ENCODE results near the gene VWA3A. TPM values are rescaled to one million over a fixed set of nuclear protein-coding genes. Genes with fewer than 3 reads are reported as not detected.
"Not testable (repeated sequence)": the region's sequence is repeated elsewhere in the genome, so short reads cannot be mapped to it uniquely, and the experiment has no call there.

The VWA3A gene
- total RNA-seq, 2 donors from 2014 or later, result 0.10 to 0.16 TPM

DNA sequence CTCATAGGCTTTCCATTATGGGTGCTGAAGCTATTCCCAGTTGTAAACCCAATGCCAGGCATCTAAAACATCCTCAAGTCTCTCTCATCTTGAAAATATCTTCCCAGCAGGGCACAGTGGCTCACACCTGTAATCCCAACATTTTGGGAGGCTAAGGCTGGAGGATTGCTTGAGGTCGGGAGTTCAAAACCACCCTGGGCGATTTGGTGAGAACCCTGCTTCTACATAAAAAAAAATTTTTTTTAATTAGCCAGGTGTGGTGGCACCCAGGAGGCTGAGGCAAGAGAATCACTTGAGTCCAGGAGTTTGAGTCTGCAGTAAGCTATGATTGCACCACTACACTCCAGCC is 100.7 kb downstream of the VWA3A start:
- H3K4me1 Mint-ChIP-seq (ENCODE audit: low read depth), result peaks cover 72% of the 10 kb centered on the region
- H3K27ac Mint-ChIP-seq, result peak overlapping the region; percentile 86
- H3K36me3 Mint-ChIP-seq (ENCODE audit: insufficient read depth in 2 of 2), result peaks cover 3 to 6% of the 10 kb centered on the region in 2 donors
- peaks cover 0 to 7% of the 10 kb centered on the region in 2 donors for H3K9me3 Mint-ChIP-seq
- ATAC-seq (replicated peaks in 1 of 2) (no peak), DNase-seq (no peak)
- no peaks in the 10 kb centered on the region for H3K27me3 Mint-ChIP-seq (ENCODE audit: low read depth)
- peak overlapping the region in 1 of 2 donors; percentile 87 for H3K4me3 Mint-ChIP-seq

DNA sequence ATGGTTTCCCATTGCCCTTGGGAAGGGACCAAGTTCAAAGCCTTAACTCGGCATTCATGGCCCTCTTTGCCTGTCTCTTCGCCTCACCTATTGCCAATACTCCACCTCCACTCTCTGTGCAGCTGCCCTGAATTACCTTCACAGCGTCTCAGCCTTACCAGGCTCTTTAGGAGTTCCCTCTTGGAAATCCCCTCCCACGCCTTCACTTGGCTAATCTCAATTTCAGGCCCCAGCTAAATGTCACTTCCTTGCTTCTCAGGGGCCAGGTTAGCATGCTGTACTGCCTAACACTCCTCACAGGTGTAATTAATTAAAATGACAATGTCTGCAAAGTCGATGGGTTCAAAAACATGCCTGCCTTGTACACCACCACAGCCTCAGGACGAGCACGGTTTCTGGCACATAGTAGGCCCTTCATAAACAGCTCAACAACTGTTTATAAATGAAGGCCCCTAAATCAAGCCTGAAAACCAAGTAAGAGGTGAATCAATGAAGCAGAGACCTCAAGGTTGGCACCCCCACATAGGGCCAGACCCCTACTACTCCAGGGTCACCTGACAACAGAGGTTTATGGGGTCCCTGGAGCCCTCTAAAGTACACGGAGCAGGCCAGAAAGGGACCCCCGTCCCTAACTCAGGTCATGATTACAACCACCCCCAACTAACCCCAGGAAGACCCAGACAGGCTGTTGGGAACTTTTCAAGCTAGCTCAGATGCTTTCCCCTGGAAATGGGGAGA is 102.5 kb downstream of the VWA3A start:
- Mint-ChIP-seq H3K36me3 (ENCODE audit: insufficient read depth in 2 of 2) (peaks cover 3 to 6% of the 10 kb centered on the region in 2 donors), H3K9me3 (peaks cover 0 to 7% of the 10 kb centered on the region in 2 donors), H3K27me3 (ENCODE audit: low read depth) (no peaks in the 10 kb centered on the region), H3K4me3 (peak overlapping the region; percentile 83 to 85), H3K4me1 (ENCODE audit: low read depth) (peaks cover 64% of the 10 kb centered on the region), H3K27ac (peak overlapping the region; percentile 99)
- DNase-seq (peak in 1 of 2 donors; percentile 13), ATAC-seq (replicated peaks in 1 of 2) (no peak)

DNA sequence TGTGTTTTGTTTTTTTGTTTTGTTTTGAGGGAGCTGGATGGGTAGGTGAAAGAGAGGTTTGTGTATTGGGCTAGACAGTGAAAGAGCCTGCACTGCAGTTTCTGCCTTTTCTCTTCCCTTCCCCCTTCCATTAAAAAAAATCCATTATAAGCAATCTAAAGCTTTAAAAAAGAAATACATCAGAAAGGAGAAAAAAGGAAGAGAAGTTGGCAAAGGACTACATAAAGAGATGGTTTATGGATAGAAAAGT is 103.0 kb downstream of the VWA3A start:
- Mint-ChIP-seq H3K27me3 (ENCODE audit: low read depth) (no peaks in the 10 kb centered on the region), H3K4me3 (peak overlapping the region; percentile 83 to 85), H3K4me1 (ENCODE audit: low read depth) (peaks cover 64% of the 10 kb centered on the region), H3K9me3 (peaks cover 0 to 7% of the 10 kb centered on the region in 2 donors), H3K27ac (peak overlapping the region; percentile 99), H3K36me3 (ENCODE audit: insufficient read depth in 2 of 2) (peaks cover 3 to 6% of the 10 kb centered on the region in 2 donors)
- ATAC-seq (replicated peaks in 1 of 2), result no peak
- no peak for DNase-seq

DNA sequence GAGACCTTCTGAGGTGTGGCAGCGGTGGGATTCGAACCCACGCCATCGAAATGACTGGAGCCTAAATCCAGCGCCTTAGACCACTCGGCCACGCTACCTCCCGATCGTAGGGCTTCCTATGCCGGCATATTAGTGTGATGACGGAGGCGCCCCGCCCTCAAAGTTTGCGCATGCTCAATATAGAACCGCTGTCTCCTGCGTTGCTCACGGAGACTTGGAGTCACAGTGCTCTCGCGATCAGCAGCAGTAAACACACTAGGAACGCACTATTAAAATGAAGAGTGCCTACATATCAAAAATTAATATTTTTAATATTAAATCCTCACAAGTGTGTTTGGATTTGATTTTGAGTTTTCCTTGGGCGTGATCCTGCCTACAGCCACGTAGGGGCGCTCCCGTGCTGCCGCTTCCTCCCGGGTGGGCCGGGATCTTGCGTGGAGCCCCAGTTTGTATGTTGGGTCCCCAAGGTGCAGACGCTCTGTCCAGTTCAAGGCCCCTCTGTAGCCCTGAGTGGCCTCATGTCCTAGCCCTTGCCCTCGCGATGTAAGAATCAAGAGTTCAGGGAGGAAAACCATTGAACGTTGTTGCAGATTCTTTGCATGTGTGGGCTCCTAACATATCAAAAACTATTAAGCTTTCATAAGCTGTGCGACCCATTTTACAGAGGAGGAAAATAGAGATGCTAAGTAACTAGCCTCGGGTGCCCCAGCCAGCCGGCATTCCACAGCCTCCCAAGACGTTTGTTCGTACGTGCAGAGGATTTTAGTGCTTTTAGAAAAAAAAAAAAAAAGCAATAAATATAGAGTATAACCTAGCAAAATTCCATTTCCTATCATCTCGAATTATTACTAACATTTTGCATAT is 103.6 kb downstream of the VWA3A start:
- Mint-ChIP-seq H3K4me3 (peak overlapping the region; percentile 83 to 85), H3K4me1 (ENCODE audit: low read depth) (peaks cover 64% of the 10 kb centered on the region), H3K9me3 (peaks cover 0 to 7% of the 10 kb centered on the region in 2 donors), H3K27me3 (ENCODE audit: low read depth) (no peaks in the 10 kb centered on the region), H3K36me3 (ENCODE audit: insufficient read depth in 2 of 2) (peaks cover 3 to 6% of the 10 kb centered on the region in 2 donors), H3K27ac (peak overlapping the region; percentile 99)
- peak; percentile 22 to 24 for ATAC-seq (replicated peaks in 1 of 2)
- DNase-seq, result peak; percentile 89 to 93

DNA sequence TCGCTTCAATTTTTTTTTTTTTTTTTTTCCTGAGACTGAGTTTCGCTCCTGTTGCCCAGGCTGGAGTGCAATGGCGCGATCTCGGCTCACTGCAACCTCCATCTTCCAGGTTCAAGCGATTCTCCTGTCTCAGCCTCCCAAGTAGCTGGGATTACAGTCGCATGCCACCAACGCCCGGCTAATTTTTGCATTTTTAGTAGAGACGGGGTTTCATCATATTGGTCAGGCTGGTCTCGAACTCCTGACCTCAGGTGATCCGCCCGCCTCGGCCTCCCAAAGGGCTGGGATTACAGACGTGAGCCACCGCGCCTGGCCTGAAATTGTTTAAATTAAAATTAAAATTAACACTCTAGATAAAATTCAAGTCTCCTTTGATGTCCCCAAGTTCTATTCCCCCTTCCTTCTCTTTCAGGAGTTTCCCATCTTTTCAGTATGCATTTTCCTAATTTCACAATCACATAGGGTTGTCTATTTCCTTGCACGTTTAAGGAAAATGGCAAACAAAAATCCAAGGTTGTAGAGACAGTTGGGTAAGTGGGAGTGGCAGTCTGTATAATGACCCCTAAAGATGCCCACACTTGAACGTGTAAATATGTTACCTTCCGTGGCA is 104.3 kb downstream of the VWA3A start:
- H3K27me3 Mint-ChIP-seq (ENCODE audit: low read depth); ATAC-seq (replicated peaks in 1 of 2); H3K36me3 Mint-ChIP-seq (ENCODE audit: insufficient read depth in 2 of 2); DNase-seq; H3K9me3 Mint-ChIP-seq: not testable (repeated sequence)
- Mint-ChIP-seq H3K4me3 (peak overlapping the region; percentile 83 to 85), H3K27ac (peak overlapping the region; percentile 72), H3K4me1 (ENCODE audit: low read depth) (peaks cover 63% of the 10 kb centered on the region)

DNA sequence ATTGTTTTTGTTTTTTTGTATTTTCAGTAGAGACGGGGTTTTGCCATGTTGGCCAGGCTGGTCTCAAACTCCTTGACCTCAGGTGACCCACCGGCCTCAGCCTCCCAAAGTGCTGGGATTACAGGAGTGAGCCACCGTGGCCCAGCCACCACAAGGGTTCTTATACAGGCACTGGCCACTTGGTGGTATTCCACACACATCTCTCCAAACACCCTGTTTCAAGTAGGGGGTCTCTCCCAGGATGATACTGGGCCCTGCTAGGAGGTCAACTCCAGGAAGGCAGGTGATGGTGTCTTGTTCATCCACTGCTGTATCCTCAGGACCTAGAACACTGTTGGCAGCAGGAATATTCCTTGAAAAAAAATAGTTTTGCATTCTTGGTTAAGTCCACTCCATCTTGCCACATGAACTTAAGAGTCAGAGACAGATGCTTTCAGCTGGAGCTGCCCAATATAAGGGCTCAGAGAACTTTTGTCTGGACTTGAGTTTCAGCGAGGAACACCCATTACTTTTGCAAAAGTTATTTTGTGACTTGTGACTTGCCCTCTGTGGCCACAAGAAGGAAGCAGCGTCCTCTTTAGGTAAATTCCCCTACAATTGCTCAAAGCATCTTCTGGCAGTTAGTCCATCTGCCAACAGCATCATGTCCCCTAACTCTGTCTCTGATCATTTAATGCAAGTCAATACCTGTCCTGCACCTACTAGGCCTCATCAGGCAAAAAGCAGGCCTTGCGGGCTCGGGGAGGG is 106.4 kb downstream of the VWA3A start:
- H3K4me3 Mint-ChIP-seq, result no peak overlapping the region
- H3K9me3 Mint-ChIP-seq, result peaks cover 0 to 5% of the 10 kb centered on the region in 2 donors
- no peaks in the 10 kb centered on the region for H3K27me3 Mint-ChIP-seq (ENCODE audit: low read depth)
- no peak overlapping the region for H3K27ac Mint-ChIP-seq
- H3K36me3 Mint-ChIP-seq (ENCODE audit: insufficient read depth in 2 of 2), result peaks cover 1 to 4% of the 10 kb centered on the region in 2 donors
- peaks cover 43% of the 10 kb centered on the region for H3K4me1 Mint-ChIP-seq (ENCODE audit: low read depth)
- ATAC-seq (replicated peaks in 1 of 2) (no peak), DNase-seq (no peak)

DNA sequence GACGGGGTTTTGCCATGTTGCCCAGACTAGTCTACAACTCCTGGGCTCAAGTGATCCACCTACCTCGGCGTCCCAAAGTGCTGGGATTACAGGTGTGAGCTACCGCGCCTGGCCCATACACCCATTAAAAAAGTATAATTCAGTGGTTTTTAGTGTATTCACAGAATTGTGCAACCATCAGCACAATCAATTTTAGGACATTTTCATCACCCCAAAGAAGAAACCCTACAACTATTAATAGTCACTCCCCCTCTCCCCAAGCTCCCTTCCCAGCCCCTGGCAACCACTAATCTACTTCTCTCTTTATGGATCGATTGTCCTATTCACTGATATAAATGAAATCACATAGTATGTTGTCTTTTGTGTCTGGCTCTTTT is 109.9 kb downstream of the VWA3A start:
- Mint-ChIP-seq H3K4me3 (no peak overlapping the region), H3K36me3 (ENCODE audit: insufficient read depth in 2 of 2) (peaks cover 0 to 1% of the 10 kb centered on the region in 2 donors), H3K4me1 (ENCODE audit: low read depth) (peaks cover 25% of the 10 kb centered on the region), H3K27ac (no peak overlapping the region), H3K27me3 (ENCODE audit: low read depth) (no peaks in the 10 kb centered on the region), H3K9me3 (peaks cover 0 to 3% of the 10 kb centered on the region in 2 donors)
- ATAC-seq (replicated peaks in 1 of 2) (no peak), DNase-seq (no peak)

DNA sequence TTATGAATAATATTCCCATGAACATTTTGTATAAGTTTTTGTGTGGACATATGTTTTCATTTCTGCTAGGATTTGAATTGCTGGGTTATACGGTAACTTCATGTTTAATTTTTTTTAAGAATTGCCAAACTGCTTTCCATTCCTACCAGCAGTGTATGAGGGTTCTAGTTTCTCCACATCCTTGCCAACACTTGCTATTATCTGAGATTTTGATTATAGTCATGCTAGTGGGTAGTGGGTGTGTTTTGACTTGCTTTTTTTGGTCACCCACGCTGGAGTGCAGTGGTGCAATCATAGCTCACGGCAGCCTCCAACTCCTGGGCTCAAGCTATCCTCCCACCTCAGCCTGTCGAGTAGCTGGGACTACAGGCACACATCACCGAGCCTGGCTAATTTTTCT is 110.8 kb downstream of the VWA3A start:
- ATAC-seq (replicated peaks in 1 of 2) (no peak), DNase-seq (no peak)
- H3K27me3 Mint-ChIP-seq (ENCODE audit: low read depth), result no peaks in the 10 kb centered on the region
- peaks cover 0 to 3% of the 10 kb centered on the region in 2 donors for H3K9me3 Mint-ChIP-seq
- H3K4me3 Mint-ChIP-seq, result no peak overlapping the region
- peaks cover 1 to 3% of the 10 kb centered on the region in 2 donors for H3K36me3 Mint-ChIP-seq (ENCODE audit: insufficient read depth in 2 of 2)
- no peak overlapping the region for H3K27ac Mint-ChIP-seq
- H3K4me1 Mint-ChIP-seq (ENCODE audit: low read depth), result peaks cover 28% of the 10 kb centered on the region

DNA sequence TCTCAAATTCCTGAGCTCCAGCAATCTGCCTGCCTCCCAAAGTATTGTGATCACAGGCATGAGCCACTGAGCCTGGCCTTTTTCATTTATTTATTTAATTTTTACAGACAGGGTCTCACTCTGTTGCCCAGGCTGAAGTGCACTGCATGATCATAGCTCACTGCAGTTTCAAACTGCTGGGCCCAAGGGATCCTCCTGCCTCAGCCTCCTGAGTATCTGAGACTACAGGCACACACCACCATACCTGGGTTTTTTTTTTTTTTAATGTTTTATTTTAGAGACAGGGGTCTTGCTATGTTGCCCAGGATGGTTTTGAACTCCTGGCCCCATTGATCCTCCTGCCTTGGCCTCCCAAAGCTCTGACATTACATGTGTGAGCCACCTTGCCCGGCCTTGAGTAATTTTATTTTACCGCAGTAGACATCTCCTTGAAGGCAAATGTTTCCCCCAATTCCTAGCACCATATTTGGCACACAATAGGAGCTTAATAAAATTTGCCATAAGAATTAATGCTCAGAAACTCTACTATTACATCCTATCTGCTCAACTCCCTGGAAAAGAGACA is 111.8 kb downstream of the VWA3A start:
- no peak for ATAC-seq (replicated peaks in 1 of 2)
- H3K4me1 Mint-ChIP-seq (ENCODE audit: low read depth), result peaks cover 29% of the 10 kb centered on the region
- H3K27ac Mint-ChIP-seq, result no peak overlapping the region

DNA sequence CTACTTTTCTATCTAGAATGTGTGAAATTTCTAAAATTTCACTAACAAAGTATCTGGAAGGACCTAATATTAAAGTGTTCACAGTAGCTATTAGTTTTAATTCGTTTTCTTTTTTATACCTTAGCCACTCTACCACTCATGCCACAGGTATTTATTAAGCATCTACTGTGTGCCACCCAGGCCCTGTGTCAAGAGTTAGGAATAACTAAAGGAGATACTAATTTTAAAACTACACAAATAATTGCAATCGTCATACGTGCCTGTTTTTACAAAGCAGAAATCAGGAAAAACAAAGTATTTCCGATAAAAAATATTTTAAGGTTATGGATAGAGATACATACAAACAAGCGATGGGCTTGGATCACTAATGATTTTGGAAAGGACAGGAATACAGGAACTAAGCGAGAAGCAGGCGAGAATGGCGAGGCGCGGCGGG is 113.3 kb downstream of the VWA3A start:
- no peak for ATAC-seq (replicated peaks in 1 of 2)
- Mint-ChIP-seq H3K27me3 (ENCODE audit: low read depth) (no peaks in the 10 kb centered on the region), H3K4me1 (ENCODE audit: low read depth) (peaks cover 38% of the 10 kb centered on the region), H3K9me3 (peaks cover 0 to 3% of the 10 kb centered on the region in 2 donors), H3K27ac (peak overlapping the region; percentile 21), H3K4me3 (peak overlapping the region; percentile 88 to 93), H3K36me3 (ENCODE audit: insufficient read depth in 2 of 2) (peaks cover 1 to 5% of the 10 kb centered on the region in 2 donors)
- DNase-seq, result no peak

More for the DNA sequence above, 111.8 kb downstream of the VWA3A start:
- H3K4me3 Mint-ChIP-seq, result peak overlapping the region in 1 of 2 donors; percentile 16
- H3K9me3 Mint-ChIP-seq, result peaks cover 0 to 3% of the 10 kb centered on the region in 2 donors
- no peaks in the 10 kb centered on the region for H3K27me3 Mint-ChIP-seq (ENCODE audit: low read depth)
- DNase-seq, result no peak
- peaks cover 1 to 3% of the 10 kb centered on the region in 2 donors for H3K36me3 Mint-ChIP-seq (ENCODE audit: insufficient read depth in 2 of 2)

DNA sequence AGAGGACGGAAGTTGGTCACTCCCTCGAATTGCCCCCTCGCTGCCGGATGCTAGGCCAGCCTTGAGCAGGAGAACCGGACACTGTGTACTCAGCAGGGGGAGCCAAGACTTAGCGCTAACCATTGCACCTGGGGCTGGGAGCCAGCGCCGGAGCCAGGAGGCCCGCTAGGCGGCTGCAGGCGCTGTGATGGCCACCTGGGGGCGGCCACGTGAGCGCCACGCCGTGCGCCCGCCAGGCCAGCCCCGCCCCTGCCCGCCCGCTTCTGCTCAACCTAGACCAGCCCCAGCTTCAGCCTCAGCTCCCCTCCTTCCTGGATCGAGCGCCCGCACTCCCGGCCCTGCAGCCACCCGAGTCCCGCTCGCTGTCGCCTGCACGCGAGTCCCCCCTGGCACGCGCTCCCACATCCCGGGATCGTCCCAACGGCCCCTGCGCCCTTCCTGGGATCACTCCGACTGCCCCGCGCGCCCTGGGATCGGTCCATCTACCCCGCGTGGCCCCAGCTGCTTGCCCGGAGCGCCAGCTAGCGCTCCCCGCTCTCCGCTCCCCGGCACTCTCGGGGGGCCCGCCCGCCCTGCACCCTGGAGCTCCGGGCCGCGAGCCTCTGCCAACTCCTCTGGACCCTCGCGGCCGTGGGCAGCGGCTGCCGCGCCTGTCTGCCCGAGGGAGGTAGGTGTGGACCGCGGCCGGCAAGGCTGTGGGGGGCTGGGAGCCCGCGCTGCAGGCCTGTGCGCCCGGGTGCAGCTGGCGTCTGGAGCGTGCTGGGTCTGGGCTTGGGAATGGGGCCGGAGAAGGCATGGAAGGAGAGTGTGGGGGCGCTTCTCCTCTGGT is 113.9 kb downstream of the VWA3A start, which contains the start of gene EEF2K:
Gene EEF2K (plus strand): TSS at position 266 of the 829 bp plus-strand sequence. CDS start 19,452 bp downstream, outside the sequence.
- peak; percentile 87 to 88 for DNase-seq
- H3K4me1 Mint-ChIP-seq (ENCODE audit: low read depth), result peaks cover 45% of the 10 kb centered on the region
- H3K4me3 Mint-ChIP-seq, result peak within 1 kb of the TSS; percentile 88 to 93

More for the DNA sequence above, 113.9 kb downstream of the VWA3A start, which contains the start of gene EEF2K:
- H3K27ac Mint-ChIP-seq, result peak within 1 kb of the TSS; percentile 75
- H3K36me3 Mint-ChIP-seq (ENCODE audit: insufficient read depth in 2 of 2), result peaks cover 1 to 6% of the 10 kb centered on the region in 2 donors
- no peaks in the 10 kb centered on the region for H3K27me3 Mint-ChIP-seq (ENCODE audit: low read depth)
- peaks cover 0 to 3% of the 10 kb centered on the region in 2 donors for H3K9me3 Mint-ChIP-seq
- ATAC-seq (replicated peaks in 1 of 2), result peak; percentile 92 to 94

Measured in activated T-cell treated with anti-CD3 and anti-CD28 coated beads, Interleukin-2, amount 50 U/mL, for 72 hours (primary cell).